Activated B cell treated with CpG ODN at 0.5 μM for 24 hours (primary cell): ENCODE measurements around the gene GPR108. TPM values are rescaled to one million over a fixed set of nuclear protein-coding genes. Genes with fewer than 3 reads are reported as not detected.
"Not testable (repeated sequence)": the region's sequence is repeated elsewhere in the genome, so short reads cannot be mapped to it uniquely, and the experiment has no call there.

Source experiments
- ATAC-seq: fragments of 200-7000 bp; cut with Tn5 transposase; one replicate; pipeline ENCODE4 v1.10.0; 2021; ENCODE audit warnings: low read depth, mild to moderate bottlenecking, moderate library complexity
- CTCF ChIA-PET: fragments of 350-600 bp; sonication (Branson Sonifier 250); formaldehyde crosslinking; loops from one replicate; lab custom pipeline; 2021; ENCODE audit warnings: antibody characterized with exemption; lab: Charles Lee
- POLR2A ChIA-PET: fragments of 350-600 bp; sonication (Branson Sonifier 250); formaldehyde crosslinking; loops from one replicate; lab custom pipeline; 2021; ENCODE audit warnings: antibody characterized with exemption; lab: Charles Lee
- DNase-seq: peaks from one replicate; pipeline ENCODE4 v3.0.0; 2022
- H3K27ac Mint-ChIP-seq: one replicate; pipeline ENCODE4 v1.8.0; 2020; ENCODE audit warnings: mixed read lengths
- H3K27me3 Mint-ChIP-seq: one replicate; pipeline ENCODE4 v1.8.0; 2021; ENCODE audit warnings: mixed read lengths
- H3K36me3 Mint-ChIP-seq: one replicate; pipeline ENCODE4 v1.8.0; 2021; ENCODE audit warnings: low read depth, mixed read lengths
- H3K4me1 Mint-ChIP-seq: one replicate; pipeline ENCODE4 v1.8.0; 2021; ENCODE audit warnings: mixed read lengths
- H3K4me3 Mint-ChIP-seq: one replicate; pipeline ENCODE4 v1.8.0; 2020; ENCODE audit warnings: mild to moderate bottlenecking, mixed read lengths
- H3K9me3 Mint-ChIP-seq: one replicate; pipeline ENCODE4 v1.8.0; 2020; ENCODE audit warnings: mixed read lengths
- CTCF ChIP-seq: fragments of 200-600 bp; IDR thresholded peaks from one replicate; pipeline ENCODE4 v1.8.0; 2022; ENCODE audit warnings: antibody characterized with exemption, mild to moderate bottlenecking
- intact Hi-C: fragments of 100-400 bp; cut with micrococcal nuclease; formaldehyde crosslinking; loops from one replicate; pipeline ENCODE4 v1.15.1; 2024
- total RNA-seq: library from RNA; stranded (reverse); gene quantifications from 2 replicates; pipeline ENCODE4 v1.2.3, GENCODE V29; 2022

Gene GPR108
- total RNA-seq, 1 donor from 2014 or later: 55.6 TPM

GRCh38 chr19:6712231-6712630 is 25.1 kb downstream of the GPR108 start:
- POLR2A ChIA-PET: no interaction called here
- CTCF ChIA-PET: no interaction called here
- no peak overlapping the region for H3K4me3 Mint-ChIP-seq
- H3K27me3 Mint-ChIP-seq: peaks cover 33% of the 10 kb centered on the region
- H3K4me1 Mint-ChIP-seq: peaks cover 8% of the 10 kb centered on the region
- no peaks in the 10 kb centered on the region for H3K9me3 Mint-ChIP-seq
- intact Hi-C loops: no loop called here
- no peak for TF ChIP-seq CTCF
- DNase-seq (no peak), ATAC-seq (no peak)
- no peak overlapping the region for H3K27ac Mint-ChIP-seq
- no peaks in the 10 kb centered on the region for H3K36me3 Mint-ChIP-seq

DNA sequence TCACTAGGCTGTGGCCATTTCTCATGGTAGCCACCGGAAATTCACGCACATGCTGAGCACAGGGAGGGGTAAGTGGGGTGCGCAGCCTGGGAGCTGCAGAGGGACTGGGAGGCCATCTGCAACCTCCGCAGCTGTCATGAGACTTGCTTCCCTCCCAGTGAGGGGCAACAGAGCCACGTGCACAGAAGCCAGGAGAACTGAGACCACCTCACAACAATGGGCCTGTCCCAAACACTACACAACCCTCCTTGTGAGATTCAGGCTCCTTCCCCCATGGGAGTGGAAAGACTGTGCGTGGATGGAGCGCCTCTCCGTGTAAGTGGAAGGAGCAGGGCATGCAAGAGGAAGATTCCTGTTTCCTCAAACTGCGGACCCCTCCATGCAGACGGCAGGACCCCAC is 25.8 kb downstream of the GPR108 start:
- H3K4me3 Mint-ChIP-seq: no peak overlapping the region
- POLR2A ChIA-PET: no interaction called here
- H3K4me1 Mint-ChIP-seq: peaks cover 8% of the 10 kb centered on the region
- H3K27ac Mint-ChIP-seq: no peak overlapping the region
- DNase-seq: no peak
- CTCF ChIA-PET: no interaction called here
- no peak for TF ChIP-seq CTCF
- no peaks in the 10 kb centered on the region for H3K9me3 Mint-ChIP-seq
- H3K36me3 Mint-ChIP-seq: no peaks in the 10 kb centered on the region
- intact Hi-C loops: no loop called here
- H3K27me3 Mint-ChIP-seq: peaks cover 33% of the 10 kb centered on the region
- ATAC-seq: no peak

DNA sequence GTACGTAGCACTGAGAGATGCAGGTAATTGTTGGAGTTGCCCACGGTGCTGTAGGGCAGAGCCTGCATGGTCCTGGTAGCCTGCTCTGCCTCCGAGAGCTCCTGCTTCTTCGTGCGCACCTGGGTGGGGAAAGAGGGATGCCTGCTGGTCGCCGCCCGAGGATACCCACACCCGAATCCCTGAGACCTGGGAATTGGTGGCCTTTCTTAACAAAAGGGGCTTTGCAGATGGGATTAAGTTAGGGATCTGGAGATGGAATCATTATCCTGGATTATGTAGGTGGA is 26.4 kb downstream of the GPR108 start:
- POLR2A ChIA-PET: no interaction called here
- no peak overlapping the region for H3K27ac Mint-ChIP-seq
- H3K4me1 Mint-ChIP-seq: peaks cover 8% of the 10 kb centered on the region
- ATAC-seq: no peak
- no peaks in the 10 kb centered on the region for H3K36me3 Mint-ChIP-seq
- CTCF ChIA-PET: no interaction called here
- intact Hi-C loops: no loop called here
- no peak overlapping the region for H3K4me3 Mint-ChIP-seq
- TF ChIP-seq CTCF: no peak
- H3K27me3 Mint-ChIP-seq: peaks cover 33% of the 10 kb centered on the region
- no peak for DNase-seq
- no peaks in the 10 kb centered on the region for H3K9me3 Mint-ChIP-seq

DNA sequence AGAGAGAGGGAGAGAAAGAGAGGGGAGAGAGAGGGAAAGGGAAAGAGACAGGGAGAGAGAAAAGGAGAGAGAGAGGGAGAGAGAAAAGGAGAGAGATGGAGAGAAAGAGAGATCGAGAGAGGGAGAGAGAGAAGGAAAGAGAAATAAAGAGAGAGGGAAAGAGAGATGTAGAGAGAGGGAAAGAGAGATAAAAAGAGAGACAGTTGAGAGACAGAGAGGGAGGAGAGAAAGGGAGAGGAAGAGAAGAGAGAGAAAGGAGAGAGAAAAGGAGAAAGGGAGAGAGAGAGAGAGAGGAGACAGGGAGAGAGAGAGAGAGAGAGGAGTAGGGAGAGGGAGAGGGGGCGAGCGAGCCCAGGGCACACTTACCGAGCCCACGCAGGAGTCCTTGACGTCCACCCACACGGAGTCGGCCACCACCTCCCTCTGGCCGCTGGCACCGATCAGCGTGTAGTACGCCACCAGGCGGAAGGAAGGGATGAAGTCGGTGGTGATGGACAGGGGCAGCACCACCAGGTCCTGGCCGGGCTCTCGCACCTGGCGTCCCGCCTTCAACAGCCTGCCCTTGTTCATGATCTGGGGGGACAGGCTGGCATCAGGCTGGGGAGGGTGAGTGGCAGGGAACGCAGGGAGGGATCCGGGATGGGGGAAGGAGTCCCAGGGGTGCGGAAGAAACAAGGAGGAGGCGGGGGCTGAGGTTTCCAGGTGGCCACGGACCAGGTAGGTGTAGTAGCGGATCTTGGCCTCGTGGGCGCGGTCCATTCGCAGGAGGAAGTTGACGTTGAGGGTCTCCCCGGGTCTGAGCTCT is 26.9 kb downstream of the GPR108 start:
- Mint-ChIP-seq H3K36me3 (no peaks in the 10 kb centered on the region), H3K27ac (no peak overlapping the region), H3K4me3 (no peak overlapping the region), H3K27me3 (peaks cover 33% of the 10 kb centered on the region), H3K4me1 (peaks cover 8% of the 10 kb centered on the region), H3K9me3 (no peaks in the 10 kb centered on the region)
- CTCF ChIA-PET: no interaction called here
- POLR2A ChIA-PET: no interaction called here
- no peak for TF ChIP-seq CTCF
- intact Hi-C loops: no loop called here
- ATAC-seq (no peak), DNase-seq (no peak)

DNA sequence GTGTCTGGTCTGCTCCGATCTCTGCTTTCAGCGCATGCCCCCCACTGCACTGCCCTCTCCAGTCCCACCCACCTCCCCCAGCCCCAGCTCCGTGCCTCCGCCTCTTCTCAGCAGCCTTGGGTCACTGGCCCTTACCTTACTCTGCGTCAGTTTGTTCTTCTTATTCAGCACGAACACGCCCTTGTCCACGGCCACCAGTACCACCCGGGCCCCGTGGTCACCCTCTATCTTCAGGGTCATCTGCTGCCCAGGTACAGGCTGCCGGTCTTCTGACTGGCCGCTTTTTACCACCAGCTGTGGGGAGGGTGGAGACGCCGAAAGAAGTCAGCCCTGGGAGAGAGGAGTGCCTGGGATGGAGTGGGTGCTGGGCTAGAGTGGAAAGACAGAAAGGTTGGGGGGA is 27.8 kb downstream of the GPR108 start:
- H3K4me3 Mint-ChIP-seq: no peak overlapping the region
- ChIA-PET POLR2A (no interaction called here), CTCF (no interaction called here)

DNA sequence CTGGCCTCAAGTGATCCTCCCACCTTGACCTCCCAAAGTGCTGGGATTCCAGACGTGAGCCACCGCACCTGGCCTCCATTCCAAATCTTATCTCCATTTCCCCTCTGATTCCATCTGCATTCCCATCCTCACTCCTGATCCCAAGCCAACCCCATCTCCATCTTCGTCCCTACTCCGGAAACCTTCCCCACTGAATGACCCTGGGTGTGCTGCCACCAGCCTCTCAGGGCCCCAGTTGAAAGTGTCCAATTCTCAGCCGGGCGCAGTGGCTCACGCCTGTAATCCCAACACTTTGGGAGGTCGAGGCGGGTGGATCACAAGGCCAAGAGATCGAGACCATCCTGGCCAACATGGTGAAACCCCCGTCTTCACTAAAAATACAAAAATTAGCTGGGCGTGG is 28.5 kb downstream of the GPR108 start:
- ATAC-seq, CTCF ChIA-PET, H3K4me3 Mint-ChIP-seq, H3K36me3 Mint-ChIP-seq, intact Hi-C loops, DNase-seq, POLR2A ChIA-PET, H3K4me1 Mint-ChIP-seq, H3K27ac Mint-ChIP-seq, H3K9me3 Mint-ChIP-seq: not testable (repeated sequence)
- peaks cover 33% of the 10 kb centered on the region for H3K27me3 Mint-ChIP-seq

More for the DNA sequence above, 27.8 kb downstream of the GPR108 start:
- DNase-seq: no peak
- Mint-ChIP-seq H3K9me3 (no peaks in the 10 kb centered on the region), H3K4me1 (peaks cover 8% of the 10 kb centered on the region), H3K27ac (no peak overlapping the region), H3K36me3 (no peaks in the 10 kb centered on the region), H3K27me3 (peaks cover 35% of the 10 kb centered on the region)
- ATAC-seq: no peak
- no peak for TF ChIP-seq CTCF
- intact Hi-C loops: no loop called here
